Large intestine (tissue), 3 donors: ENCODE measurements around the gene DHPS. TPM values are rescaled to one million over a fixed set of nuclear protein-coding genes. Genes with fewer than 3 reads are reported as not detected.

Source experiments
- DNase-seq, 2 donors: peaks; one replicate each; pipeline versions ENCODE4 v3.0.0 to v3.0.0-alpha.2; 2013
- H3K27ac ChIP-seq: one replicate; pipeline ENCODE4 v1.5.1; 2013; ENCODE audit warnings: low read length
- H3K27me3 ChIP-seq: 2 replicates; pipeline ENCODE4 v1.6.1; 2013; ENCODE audit warnings: low read length; ENCODE audit not compliant: control insufficient read depth, insufficient read depth
- H3K36me3 ChIP-seq: 2 replicates; pipeline ENCODE4 v1.6.1; 2013; ENCODE audit warnings: low read length; ENCODE audit not compliant: control insufficient read depth, insufficient read depth
- H3K4me1 ChIP-seq: one replicate; pipeline ENCODE4 v1.6.1; 2013; ENCODE audit warnings: low read length; ENCODE audit not compliant: control insufficient read depth, insufficient read depth
- H3K4me3 ChIP-seq: one replicate; pipeline ENCODE4 v1.5.1; 2013; ENCODE audit warnings: low read length
- H3K9me3 ChIP-seq: one replicate; pipeline ENCODE4 v1.6.1; 2013; ENCODE audit warnings: mild to moderate bottlenecking, low read depth, low read length, moderate library complexity; ENCODE audit not compliant: control insufficient read depth
- WGBS: methylation state at CpG from one replicate; pipeline ENCODE4 v1.1.5; 2013; ENCODE audit warnings: low lambda C conversion rate; ENCODE audit not compliant: insufficient coverage; 5-methylcytosine and 5-hydroxymethylcytosine counted together
- polyA plus RNA-seq: library from polyadenylated mRNA; unstranded; fragments of 120-200 nt; gene quantifications from one replicate; pipeline ENCODE4 v1.2.1, GENCODE V29; 2013

The DHPS gene
- polyA plus RNA-seq, 1 donor = 97.7 TPM

DNA sequence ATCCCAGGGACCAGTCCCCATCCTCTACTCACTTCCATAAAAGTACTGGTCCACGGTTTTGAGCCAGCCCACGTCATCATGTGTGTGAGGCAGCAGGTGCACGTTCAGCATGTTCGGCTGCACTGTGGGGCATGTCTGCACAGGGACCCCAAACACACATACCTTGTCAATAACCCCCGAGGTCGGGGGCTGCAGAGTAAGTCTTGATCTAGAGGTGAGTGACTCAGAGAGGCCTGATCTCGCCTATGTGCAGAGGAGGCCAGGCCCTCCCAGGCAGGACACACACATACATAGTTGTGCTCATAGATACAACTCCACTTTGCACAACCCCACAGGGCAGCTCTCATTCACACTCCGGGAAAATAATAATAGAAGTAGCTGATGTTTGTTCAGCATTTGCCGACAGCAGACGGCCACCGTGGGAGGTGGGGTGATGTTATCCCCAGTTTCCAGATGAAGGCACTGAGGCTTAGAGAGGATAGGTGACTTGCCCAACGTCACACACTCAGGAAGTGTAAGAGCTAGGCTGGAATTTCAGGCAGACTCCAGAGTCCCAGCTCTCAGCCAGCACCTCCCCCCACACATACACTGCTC is 15.9 kb downstream of the DHPS start:
- Histone ChIP-seq H3K27ac (no peak overlapping the region), H3K9me3 (no peaks in the 10 kb centered on the region), H3K4me1 (peaks cover 20% of the 10 kb centered on the region), H3K36me3 (peaks cover 32% of the 10 kb centered on the region), H3K27me3 (no peaks in the 10 kb centered on the region), H3K4me3 (peak overlapping the region; percentile 89)
- DNase-seq = no peak
- WGBS = no CpG with 5 or more reads among the region's 12 CpGs

DNA sequence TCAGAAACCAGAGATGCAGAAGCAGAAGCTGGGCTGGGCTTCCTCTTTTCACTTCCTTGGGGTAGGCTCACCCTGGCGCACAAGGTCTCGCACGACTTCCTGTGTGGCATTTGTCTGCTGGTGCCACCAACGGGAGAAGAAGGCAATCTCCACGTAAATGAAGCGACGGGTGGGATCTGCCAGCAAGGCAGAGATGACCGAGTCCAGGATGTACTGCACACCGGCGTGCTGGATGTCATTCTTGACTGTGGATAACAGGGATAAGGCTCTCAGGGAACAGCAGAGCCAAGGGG is 16.5 kb downstream of the DHPS start:
- peaks cover 15% of the 10 kb centered on the region for H3K4me1 ChIP-seq
- DNase-seq = no peak
- H3K9me3 ChIP-seq = no peaks in the 10 kb centered on the region
- no peak overlapping the region for H3K27ac ChIP-seq
- H3K27me3 ChIP-seq = no peaks in the 10 kb centered on the region
- no CpG with 5 or more reads among the region's 10 CpGs for WGBS
- peaks cover 35% of the 10 kb centered on the region for H3K36me3 ChIP-seq
- no peak overlapping the region for H3K4me3 ChIP-seq

DNA sequence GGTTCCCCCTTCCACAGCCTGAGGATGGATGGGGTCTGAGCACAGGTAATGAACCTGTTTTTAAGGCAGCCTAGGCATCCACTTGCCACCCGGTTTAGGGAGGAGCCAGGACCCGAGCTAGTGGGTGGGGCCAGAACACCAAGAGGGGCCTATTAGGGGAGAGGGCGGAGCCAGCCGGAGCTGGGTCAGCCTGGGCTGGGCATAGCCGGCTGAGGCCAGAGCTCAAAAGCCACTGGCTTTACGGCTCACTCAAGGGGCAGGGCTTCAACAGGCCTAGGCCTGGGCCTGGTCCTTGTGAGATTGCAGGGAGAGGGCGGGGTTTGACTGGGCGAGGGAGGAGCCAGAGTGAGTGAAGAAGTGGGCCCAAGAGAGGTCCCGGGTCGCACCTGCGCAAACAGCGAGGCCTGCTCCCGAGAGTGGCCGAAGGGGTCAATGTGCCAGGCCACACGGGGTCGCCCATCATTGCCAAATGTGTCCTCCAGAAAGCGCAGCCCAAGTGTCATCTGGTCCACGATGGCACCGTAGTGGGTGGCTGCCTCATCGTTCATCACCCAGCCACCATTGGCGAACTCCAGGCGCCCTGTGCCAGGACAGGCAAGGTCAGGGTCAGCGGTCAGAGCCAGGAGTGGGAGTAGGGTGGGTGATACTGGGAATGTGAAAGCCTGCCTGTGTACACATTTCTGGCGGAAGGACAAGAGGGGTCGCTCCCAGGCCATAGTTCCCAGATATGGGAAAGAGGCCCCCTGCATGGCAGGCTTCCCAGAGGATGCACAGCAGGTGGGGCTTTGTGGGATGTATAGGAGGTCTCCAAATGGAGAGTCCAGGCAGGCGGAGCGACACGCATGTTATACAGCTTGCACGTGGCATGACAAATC is 17.0 kb downstream of the DHPS start:
- no peaks in the 10 kb centered on the region for H3K9me3 ChIP-seq
- no CpG with 5 or more reads among the region's 29 CpGs for WGBS
- peak in 1 of 2 donors; percentile 28 for DNase-seq
- H3K27me3 ChIP-seq = no peaks in the 10 kb centered on the region
- no peak overlapping the region for H3K27ac ChIP-seq
- peaks cover 13% of the 10 kb centered on the region for H3K4me1 ChIP-seq
- H3K4me3 ChIP-seq = no peak overlapping the region
- peaks cover 35% of the 10 kb centered on the region for H3K36me3 ChIP-seq

DNA sequence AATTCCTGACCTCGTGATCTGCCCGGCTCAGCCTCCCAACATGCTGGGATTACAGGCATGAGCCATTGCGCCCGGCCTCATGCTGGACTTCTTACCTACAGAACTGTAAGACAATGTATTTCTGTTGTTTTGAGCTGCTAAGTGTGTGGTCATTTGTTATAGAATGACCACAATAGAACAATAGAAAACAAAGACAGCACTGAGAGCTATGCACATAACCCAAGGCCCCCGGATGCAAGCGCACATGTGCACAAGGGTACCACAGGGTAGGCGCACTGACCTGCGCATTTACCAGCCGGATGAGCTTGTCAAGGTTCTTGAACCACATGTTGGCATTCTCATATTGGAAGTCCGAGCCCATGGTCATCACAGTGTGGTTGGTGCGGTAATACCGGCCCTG is 20.7 kb downstream of the DHPS start:
- no peak for DNase-seq
- Histone ChIP-seq H3K9me3 (peaks cover 6% of the 10 kb centered on the region), H3K4me3 (no peak overlapping the region), H3K4me1 (no peaks in the 10 kb centered on the region), H3K36me3 (peaks cover 38% of the 10 kb centered on the region), H3K27me3 (no peaks in the 10 kb centered on the region), H3K27ac (no peak overlapping the region)
- WGBS = no CpG with 5 or more reads among the region's 12 CpGs

DNA sequence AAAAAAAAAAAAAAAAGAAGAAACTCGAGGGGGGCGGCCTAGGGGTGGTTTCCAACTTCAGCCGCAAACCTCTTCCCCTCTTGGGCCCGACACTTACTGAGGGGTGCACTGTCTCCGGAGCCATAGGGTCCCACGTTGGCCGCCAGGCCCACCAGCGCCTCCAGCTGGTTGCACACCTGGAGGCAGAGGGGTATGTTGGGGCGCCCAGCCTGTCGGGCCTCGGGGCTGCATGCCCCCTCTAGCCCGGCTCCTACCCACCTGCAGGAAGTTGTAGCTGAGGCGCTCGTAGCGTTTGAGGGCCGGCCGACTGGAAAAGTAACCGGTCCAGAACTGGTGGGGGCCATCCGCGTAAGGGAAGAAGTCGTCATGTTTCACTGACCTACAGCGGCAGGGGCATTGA is 23.7 kb downstream of the DHPS start:
- no peak for DNase-seq
- Histone ChIP-seq H3K4me1 (no peaks in the 10 kb centered on the region), H3K4me3 (no peak overlapping the region), H3K9me3 (peaks cover 6% of the 10 kb centered on the region), H3K27ac (no peak overlapping the region), H3K27me3 (no peaks in the 10 kb centered on the region), H3K36me3 (peaks cover 37% of the 10 kb centered on the region)
- no CpG with 5 or more reads among the region's 22 CpGs for WGBS

DNA sequence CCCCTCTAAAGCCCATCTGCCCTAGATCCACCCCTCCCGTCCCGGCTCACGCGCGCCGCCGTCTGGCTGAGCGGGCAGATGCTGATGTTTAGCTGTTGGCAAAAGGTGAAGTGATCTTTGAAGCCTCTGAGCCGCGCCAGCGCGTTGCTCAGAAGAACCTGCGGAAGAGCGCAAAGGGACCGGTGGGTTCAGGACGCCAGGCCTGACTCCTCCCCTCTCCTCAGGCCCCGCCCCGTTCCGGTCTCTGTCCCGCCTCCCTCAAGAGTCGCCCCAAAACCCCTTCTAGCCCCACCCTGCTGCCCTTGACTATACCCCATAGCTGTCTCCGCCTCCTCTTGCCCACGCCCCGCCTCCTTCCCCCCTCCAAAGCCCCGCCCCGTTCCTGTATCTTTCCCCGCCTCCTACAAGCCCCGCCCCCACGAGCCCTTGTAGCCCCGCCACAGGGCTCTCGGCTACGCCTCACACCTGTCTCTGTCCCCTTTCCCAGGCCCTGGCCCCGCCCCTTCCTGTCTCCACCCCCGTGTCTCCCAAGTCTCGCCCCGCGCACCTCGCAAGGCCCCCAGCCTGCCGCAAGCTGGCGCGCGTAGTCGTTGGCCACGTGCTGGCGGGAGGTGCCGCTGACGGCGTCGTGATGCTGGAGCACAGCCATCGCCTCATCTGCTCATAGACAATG is 24.6 kb downstream of the DHPS start:
- DNase-seq = no peak
- no peaks in the 10 kb centered on the region for H3K27me3 ChIP-seq
- no peak overlapping the region for H3K4me3 ChIP-seq
- WGBS = no CpG with 5 or more reads among the region's 50 CpGs
- no peaks in the 10 kb centered on the region for H3K4me1 ChIP-seq
- peaks cover 34% of the 10 kb centered on the region for H3K36me3 ChIP-seq
- no peak overlapping the region for H3K27ac ChIP-seq
- H3K9me3 ChIP-seq = peaks cover 6% of the 10 kb centered on the region

DNA sequence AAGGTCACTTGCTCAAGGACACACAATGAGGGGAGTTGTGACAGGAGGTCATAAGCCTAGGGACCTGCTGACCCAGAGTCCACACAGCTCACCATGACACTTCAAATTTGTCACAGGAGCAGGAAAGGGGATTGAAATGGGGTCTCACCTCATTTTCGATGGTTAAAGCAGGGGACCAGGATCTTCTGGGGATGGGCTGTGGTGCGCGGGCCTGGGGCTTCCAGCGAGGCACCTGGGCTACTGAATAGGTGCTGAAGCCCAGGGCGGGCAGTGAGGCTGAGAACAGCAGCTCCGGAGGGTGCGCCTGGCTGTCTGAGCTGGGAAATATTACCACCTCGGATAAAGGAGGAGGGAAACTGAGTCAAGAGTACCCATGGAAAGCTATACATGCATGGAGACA is 26.1 kb downstream of the DHPS start:
- no peaks in the 10 kb centered on the region for H3K27me3 ChIP-seq
- H3K4me1 ChIP-seq = no peaks in the 10 kb centered on the region
- DNase-seq = no peak
- H3K4me3 ChIP-seq = no peak overlapping the region
- H3K36me3 ChIP-seq = peaks cover 22% of the 10 kb centered on the region
- 67% methylated on average over 1 of the region's 8 CpGs for WGBS
- H3K9me3 ChIP-seq = peaks cover 6% of the 10 kb centered on the region
- no peak overlapping the region for H3K27ac ChIP-seq

DNA sequence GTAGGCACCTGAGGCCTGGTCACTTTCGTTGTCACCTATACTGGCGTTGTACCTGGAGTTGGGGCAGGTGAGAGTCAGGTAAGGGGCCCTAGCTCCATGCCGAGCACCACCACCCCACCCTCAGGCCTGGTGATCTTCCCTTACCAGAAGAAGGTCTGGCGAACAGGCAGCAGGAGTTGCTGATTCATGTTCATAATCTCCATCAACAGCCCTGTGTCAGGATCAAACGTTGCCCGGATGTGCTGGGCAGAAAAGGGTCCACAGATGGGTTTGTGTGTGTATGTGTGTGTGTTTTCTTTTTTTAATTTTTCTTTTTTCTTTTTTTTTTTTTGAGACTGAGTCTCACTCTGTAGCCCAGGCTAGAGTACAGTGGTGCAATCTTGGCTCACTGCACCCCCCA is 29.5 kb downstream of the DHPS start:
- no peak overlapping the region for H3K27ac ChIP-seq
- no peak overlapping the region for H3K4me3 ChIP-seq
- H3K4me1 ChIP-seq = peaks cover 5% of the 10 kb centered on the region
- no peak for DNase-seq
- peaks cover 13% of the 10 kb centered on the region for H3K36me3 ChIP-seq
- no CpG with 5 or more reads among the region's 6 CpGs for WGBS
- H3K9me3 ChIP-seq = peaks cover under 1% of the 10 kb centered on the region
- no peaks in the 10 kb centered on the region for H3K27me3 ChIP-seq

DNA sequence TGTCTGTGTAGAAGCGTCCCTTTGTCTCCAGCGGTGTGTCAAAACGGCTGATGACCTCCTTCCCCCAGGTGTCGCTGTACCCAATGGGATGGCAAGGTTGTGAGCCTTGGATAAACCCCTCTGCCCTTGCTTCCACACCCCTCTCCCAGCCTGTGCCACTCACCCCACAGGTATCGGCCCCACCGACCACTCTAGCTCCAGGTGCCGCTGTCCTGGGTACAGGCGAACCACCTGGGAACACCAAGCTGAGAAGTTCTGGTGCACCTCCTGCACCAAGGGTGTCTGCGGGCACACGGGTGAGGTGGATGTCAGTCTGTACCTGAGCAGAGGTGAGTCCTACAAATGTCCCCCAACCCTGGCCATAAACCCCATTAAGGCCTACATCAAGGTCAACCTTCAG is 31.7 kb downstream of the DHPS start:
- peaks cover 2% of the 10 kb centered on the region for H3K36me3 ChIP-seq
- no peak overlapping the region for H3K4me3 ChIP-seq
- no peak overlapping the region for H3K27ac ChIP-seq
- no peak for DNase-seq
- no CpG with 5 or more reads among the region's 10 CpGs for WGBS
- no peaks in the 10 kb centered on the region for H3K27me3 ChIP-seq
- H3K9me3 ChIP-seq = no peaks in the 10 kb centered on the region
- H3K4me1 ChIP-seq = peaks cover 11% of the 10 kb centered on the region

DNA sequence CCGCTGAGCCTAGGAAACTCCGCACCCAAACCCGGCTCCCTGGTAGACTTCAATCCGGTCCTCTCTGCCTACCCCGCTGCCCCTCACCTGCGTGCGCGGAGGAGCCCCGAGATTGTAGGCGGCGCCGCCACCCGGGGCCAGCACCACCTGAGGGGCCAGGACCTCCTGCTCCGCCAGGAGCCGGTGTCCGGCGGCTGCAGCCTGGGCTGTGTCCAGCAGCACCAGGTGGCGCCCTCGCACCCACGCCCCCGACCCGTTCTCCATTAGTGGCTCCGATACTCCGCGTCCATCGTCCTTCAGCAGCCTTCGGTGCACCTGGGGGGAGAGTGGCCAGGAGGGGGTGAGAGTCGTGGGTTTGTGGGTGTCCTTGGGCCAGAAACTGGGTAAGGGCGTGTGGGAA is 33.6 kb downstream of the DHPS start:
- WGBS = no CpG with 5 or more reads among the region's 29 CpGs
- Histone ChIP-seq H3K36me3 (no peaks in the 10 kb centered on the region), H3K9me3 (no peaks in the 10 kb centered on the region), H3K27me3 (no peaks in the 10 kb centered on the region), H3K27ac (no peak overlapping the region), H3K4me1 (peaks cover 11% of the 10 kb centered on the region), H3K4me3 (peak overlapping the region; percentile 41)
- DNase-seq = no peak
